Measurements from ENCODE around the gene THADA.
A peak's percentile ranks its signal among the peaks of the same experiment; 100 is the strongest.

The THADA gene

GRCh38 chr2:43441195-43441594, 154.6 kb downstream of the THADA start:
- DNase-seq (ENCODE audit: low read depth in 2 of 2): no peak

GRCh38 chr2:43438858-43439655, 156.8 kb downstream of the THADA start:
- DNase-seq (ENCODE audit: low read depth in 2 of 2): no peak

DNA sequence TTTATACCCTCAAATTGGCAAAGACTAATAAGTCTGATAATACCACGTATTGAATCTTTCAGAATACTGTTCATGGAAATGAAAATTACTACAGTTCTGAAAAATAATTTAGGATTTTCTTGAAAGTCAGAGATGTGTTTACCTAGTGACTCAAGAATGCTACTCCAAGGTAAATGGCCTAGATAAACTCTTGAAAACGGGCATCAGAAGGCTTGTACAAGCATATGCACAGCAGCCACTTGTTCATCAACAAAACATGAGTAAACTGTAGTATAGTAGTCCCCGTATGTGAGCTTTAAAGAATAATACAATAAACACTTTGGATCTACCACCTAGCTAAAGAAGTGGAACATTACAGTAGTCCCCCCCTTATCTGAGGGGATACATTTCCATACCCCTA, 157.5 kb downstream of the THADA start:
- DNase-seq (ENCODE audit: low read depth in 2 of 2): no peak

GRCh38 chr2:43437363-43437762, 158.5 kb downstream of the THADA start:
- DNase-seq (ENCODE audit: low read depth in 2 of 2): no peak

DNA sequence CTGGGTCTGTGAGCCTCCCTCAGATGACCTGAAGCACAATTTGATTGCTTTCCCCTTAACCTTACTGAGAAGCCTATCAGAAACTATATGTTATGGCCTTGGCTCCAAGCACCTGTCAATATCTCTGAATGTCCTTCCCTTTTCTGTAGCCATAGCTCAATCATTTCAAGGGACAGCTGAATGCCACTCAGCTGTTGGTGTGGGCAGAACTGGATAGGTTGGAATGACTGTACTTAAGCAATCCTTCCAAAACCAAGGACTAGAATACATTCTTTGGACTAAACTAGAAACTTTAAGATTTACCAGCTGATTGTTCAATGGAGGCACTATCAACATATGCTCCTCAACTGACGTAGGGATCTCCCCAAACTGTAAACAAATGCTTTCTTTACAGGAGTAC, 159.4 kb downstream of the THADA start:
- no peak for DNase-seq (ENCODE audit: low read depth in 2 of 2)

DNA sequence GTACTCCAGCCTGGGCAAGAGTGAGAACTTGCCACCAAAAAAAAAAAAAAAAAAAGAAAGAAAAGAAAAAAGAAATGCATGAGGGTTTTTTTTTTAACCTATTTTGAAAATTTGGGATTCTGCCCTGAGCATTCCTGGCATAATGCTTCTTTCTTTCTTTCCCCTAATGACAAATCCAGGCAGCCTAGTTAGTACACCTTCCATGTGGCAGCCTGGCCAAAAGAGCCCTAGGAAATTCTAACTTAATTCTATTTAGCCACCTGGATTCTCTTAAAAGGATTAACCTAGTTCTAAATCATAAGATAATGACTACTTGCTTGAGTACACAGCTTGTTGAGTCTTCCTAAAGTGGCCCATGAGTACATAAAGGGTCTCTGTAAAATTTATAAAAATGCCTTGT, 160.1 kb downstream of the THADA start:
- no peak for DNase-seq (ENCODE audit: low read depth in 2 of 2)

DNA sequence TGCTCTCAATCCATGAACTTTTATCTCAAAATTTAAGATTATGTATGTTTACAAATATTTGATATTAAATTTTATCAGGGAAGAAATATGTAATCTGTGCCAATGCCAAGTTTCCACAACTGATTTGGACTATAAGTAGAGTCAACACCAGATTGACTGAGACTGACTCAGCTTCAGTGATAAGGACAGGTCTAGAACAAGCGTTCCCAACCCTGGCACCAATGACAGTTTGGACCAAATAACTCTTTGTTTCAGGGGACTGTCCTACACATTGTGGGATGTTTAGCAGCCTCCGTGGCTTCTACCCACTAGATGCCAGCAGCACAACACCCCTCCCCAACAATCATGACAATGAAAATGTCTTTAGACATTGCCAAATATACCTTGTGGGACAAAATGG, 165.3 kb downstream of the THADA start:
- DNase-seq (ENCODE audit: low read depth in 2 of 2): no peak

- no peak for DNase-seq (ENCODE audit: low read depth in 2 of 2)
Observed at GRCh38 chr2:43429369-43429768, 166.5 kb downstream of the THADA start.

GRCh38 chr2:43427032-43427424, 168.8 kb downstream of the THADA start:
- no peak for DNase-seq (ENCODE audit: low read depth in 2 of 2)

- peak; percentile 16 to 51 for DNase-seq (ENCODE audit: low read depth in 2 of 2)
Observed at GRCh38 chr2:43426305-43427031, 169.4 kb downstream of the THADA start.

GRCh38 chr2:43425659-43426058, 170.2 kb downstream of the THADA start:
- no peak for DNase-seq (ENCODE audit: low read depth in 2 of 2)

GRCh38 chr2:43424262-43425207, 171.3 kb downstream of the THADA start:
- no peak for DNase-seq (ENCODE audit: low read depth in 2 of 2)

DNA sequence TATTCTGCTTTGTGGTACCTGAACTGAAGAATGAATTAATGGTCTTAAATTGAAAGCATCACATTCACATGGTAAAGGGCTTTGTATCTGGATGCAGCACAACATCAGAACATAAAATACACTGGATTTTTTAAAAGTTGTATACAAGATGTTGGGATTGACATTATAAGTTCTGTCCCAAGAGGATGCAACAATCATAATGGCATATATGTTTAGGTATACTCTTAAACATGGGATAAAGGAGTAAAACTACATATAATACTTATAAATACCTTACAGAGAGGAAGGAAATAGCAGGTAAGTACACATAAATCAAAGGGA, 171.9 kb downstream of the THADA start:
- DNase-seq (ENCODE audit: low read depth in 2 of 2): no peak

DNA sequence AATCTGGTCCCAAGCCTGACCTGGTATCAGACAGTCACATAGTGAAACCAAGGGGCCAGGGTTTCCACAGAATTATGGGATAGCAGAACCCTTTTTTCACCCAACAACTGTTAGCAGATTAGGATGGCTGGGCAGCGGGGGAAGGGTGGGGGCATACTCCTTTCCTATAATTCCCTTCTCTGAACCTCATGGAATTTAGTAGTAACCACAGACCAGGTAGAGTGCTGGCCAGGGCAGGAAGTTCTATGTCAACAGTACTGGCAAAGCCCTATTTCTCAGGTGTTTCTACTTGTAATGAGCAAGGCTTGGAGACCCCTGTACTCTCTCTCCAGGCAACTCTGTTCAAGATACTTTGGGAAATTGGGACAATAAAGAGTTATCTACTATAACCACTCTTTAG, 174.6 kb downstream of the THADA start:
- no peak for DNase-seq (ENCODE audit: low read depth in 2 of 2)

- no peak for DNase-seq (ENCODE audit: low read depth in 2 of 2)
Observed at GRCh38 chr2:43420389-43420801, 175.4 kb downstream of the THADA start.

- DNase-seq (ENCODE audit: low read depth in 2 of 2): no peak
Observed at GRCh38 chr2:43419876-43420275, 176.0 kb downstream of the THADA start.

DNA sequence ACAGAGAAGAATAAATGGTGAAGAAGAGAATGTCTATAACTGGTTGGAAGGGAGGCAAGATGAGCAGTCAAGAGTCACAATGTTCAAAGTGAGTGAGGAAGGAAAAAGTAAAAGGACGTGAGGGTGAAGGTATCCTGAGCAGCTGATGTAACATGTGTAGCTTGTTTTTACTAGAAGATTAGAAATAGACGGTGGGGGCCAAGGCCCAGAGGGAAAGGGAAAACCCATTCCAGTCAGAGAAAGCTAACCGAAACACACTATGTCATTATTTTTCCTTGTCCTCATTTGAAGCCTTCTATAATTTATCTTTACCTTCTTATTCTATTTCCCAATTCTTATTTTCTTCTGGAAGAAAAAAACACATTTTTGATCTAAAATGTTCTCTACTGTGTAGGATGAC, 176.6 kb downstream of the THADA start:
- no peak for DNase-seq (ENCODE audit: low read depth in 2 of 2)

DNA sequence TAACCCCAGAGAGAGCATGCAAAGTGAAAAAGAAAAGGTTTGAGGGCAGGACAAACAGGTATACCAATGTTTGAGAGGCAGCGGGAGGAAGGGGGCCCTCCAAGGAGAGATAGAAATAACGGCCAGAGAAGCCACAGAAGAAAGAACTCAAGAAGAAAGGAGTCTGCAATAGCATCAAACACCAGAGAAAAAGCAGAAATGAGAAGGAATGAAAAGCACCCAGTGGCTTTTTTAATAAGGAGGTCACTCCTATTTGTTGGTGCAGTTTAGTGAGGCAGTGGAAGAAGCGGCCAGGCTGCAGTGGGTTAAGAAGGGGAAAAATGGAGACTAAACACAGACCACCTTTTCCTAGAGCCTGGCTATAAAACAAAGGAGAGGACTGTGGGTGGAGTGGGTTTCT, 177.2 kb downstream of the THADA start:
- no peak for DNase-seq (ENCODE audit: low read depth in 2 of 2)

DNA sequence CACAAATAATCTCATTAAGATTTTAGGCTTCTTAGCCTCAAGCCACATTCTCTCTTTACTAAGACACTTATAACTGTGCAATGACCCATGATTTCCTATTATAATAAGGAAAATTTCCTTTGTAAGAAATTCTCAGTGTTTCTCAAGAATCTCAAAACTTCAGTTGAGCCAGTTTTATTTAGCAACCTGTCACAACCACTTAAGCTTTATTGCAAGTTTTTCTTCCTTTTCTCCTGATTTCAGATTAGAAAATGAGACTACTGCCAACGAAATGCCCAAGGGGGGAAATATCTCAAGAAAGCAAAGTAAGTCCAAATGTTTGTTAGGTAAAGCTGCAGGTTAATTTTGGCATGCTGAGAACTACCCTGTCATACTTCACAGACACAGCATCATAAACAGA, 178.5 kb downstream of the THADA start:
- no peak for DNase-seq (ENCODE audit: low read depth in 2 of 2)

GRCh38 chr2:43415592-43415991, 180.2 kb downstream of the THADA start:
- DNase-seq (ENCODE audit: low read depth in 2 of 2): no peak

DNA sequence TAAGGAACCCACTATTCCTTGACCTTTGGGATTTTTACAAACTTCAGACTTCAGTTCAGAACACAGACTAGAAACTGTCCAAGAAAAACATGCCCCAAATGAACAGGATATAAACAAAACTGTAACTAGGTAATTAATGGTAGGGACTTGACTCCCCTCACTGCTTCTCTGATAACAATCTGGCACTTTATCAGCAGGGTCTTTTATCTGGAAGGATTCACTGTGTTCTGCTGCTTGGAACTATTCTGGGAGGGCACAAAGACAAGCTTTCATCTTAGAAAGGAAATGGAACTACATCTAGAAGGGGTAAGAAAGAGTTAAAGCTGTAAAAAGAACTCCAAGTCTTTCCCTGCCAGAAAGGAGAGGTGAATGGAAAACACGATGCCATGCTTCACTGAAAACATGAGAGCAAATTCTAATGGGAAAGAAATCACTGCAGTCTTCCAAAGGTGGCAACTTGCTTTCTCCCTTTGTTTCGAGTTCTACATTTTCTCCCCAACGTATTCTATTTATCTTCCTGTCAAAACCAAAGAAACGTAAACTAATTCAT, 181.2 kb downstream of the THADA start:
- no peak for DNase-seq (ENCODE audit: low read depth in 2 of 2)

GRCh38 chr2:43414033-43414432, 181.8 kb downstream of the THADA start:
- no peak for DNase-seq (ENCODE audit: low read depth in 2 of 2)
